SK-N-MC (cell line): ENCODE data around the gene PPP1R12A.
A peak's percentile ranks its signal among the peaks of the same experiment; 100 is the strongest.
"Not testable (repeated sequence)": the region's sequence is repeated elsewhere in the genome, so short reads cannot be mapped to it uniquely, and the experiment has no call there.

Experiments
- DNase-seq: peaks from one replicate; pipeline ENCODE4 v3.0.0-alpha.2; 2011; ENCODE audit warnings: low read depth, low spot score
- H3K27ac ChIP-seq: fragments of 200-600 bp; sonication (generic); 2 replicates; pipeline ENCODE4 v1.5.1; 2016; ENCODE audit warnings: mixed run types
- H3K36me3 ChIP-seq: fragments of 200-600 bp; sonication (generic); 2 replicates; pipeline ENCODE4 v1.6.1; 2017; ENCODE audit warnings: antibody characterized with exemption, low read length, mixed read lengths; ENCODE audit not compliant: insufficient read depth
- H3K4me3 ChIP-seq: fragments of 200-600 bp; sonication (generic); 2 replicates; pipeline ENCODE4 v1.5.1; 2016
- H3K9ac ChIP-seq: fragments of 200-600 bp; sonication (generic); 2 replicates; pipeline ENCODE4 v1.8.0; 2017; ENCODE audit warnings: mixed run types, mixed read lengths; ENCODE audit not compliant: insufficient read length
- H3K9me3 ChIP-seq: fragments of 200-600 bp; sonication (generic); 2 replicates; pipeline ENCODE4 v1.6.1; 2017; ENCODE audit warnings: low read depth, mild to moderate bottlenecking, antibody characterized with exemption, low read length, moderate library complexity, mixed read lengths
- EZH2 ChIP-seq: fragments of 200-600 bp; sonication (generic); IDR thresholded peaks from one replicate; pipeline ENCODE4 v1.6.1; 2017; ENCODE audit warnings: antibody characterized with exemption
- FOXP2 ChIP-seq: optimal IDR thresholded peaks from 2 replicates; pipeline ENCODE3; 2011; ENCODE audit warnings: mild to moderate bottlenecking, moderate library complexity; ENCODE audit not compliant: insufficient read depth; ENCODE audit errors: extremely low read length, control extremely low read depth
- POLR2AphosphoS5 ChIP-seq: IDR thresholded peaks from 2 replicates; pipeline ENCODE4 v1.6.1; 2012; ENCODE audit warnings: mild to moderate bottlenecking, low read depth, low read length, borderline replicate concordance

The PPP1R12A gene

GRCh38 chr12:79887890-79888289 is 47.0 kb downstream of the PPP1R12A start:
- H3K9ac ChIP-seq, result peak overlapping the region; percentile 35
- no peaks in the 10 kb centered on the region for H3K9me3 ChIP-seq
- TF ChIP-seq FOXP2 (no peak), POLR2AphosphoS5 (no peak), EZH2 (no peak)
- no peak overlapping the region for H3K4me3 ChIP-seq
- H3K36me3 ChIP-seq, result peaks cover 5% of the 10 kb centered on the region; the same call in 1 of the 2 replicates
- H3K27ac ChIP-seq, result peak overlapping the region; percentile 75
- no peak for DNase-seq

- TF ChIP-seq FOXP2 (no peak), EZH2 (no peak), POLR2AphosphoS5 (no peak)
- Histone ChIP-seq H3K27ac (peak overlapping the region; percentile 75), H3K9ac (peak overlapping the region; percentile 35), H3K9me3 (no peaks in the 10 kb centered on the region), H3K4me3 (peak overlapping the region; percentile 36), H3K36me3 (peaks cover 3% of the 10 kb centered on the region; the same call in 1 of the 2 replicates)
- peak; percentile 70 for DNase-seq
Observed at GRCh38 chr12:79886917-79887519, 47.9 kb downstream of the PPP1R12A start.

GRCh38 chr12:79885911-79886490 is 48.9 kb downstream of the PPP1R12A start:
- peak overlapping the region; percentile 75 for H3K27ac ChIP-seq
- no peak for DNase-seq
- no peaks in the 10 kb centered on the region; the same call in 1 of the 2 replicates for H3K36me3 ChIP-seq
- no peaks in the 10 kb centered on the region for H3K9me3 ChIP-seq
- peak overlapping the region; percentile 32 for H3K9ac ChIP-seq
- peak overlapping the region; percentile 8; the same call in 1 of the 2 replicates for H3K4me3 ChIP-seq
- TF ChIP-seq EZH2 (no peak), FOXP2 (no peak), POLR2AphosphoS5 (no peak)

- H3K36me3 ChIP-seq, result peaks cover under 1% of the 10 kb centered on the region
- peak overlapping the region; percentile 70 for H3K27ac ChIP-seq
Observed at GRCh38 chr12:79884401-79885006, 50.4 kb downstream of the PPP1R12A start.

GRCh38 chr12:79883216-79883615 is 51.7 kb downstream of the PPP1R12A start:
- H3K27ac ChIP-seq, result no peak overlapping the region
- no peak for DNase-seq
- H3K9ac ChIP-seq, result no peak overlapping the region
- H3K4me3 ChIP-seq, result no peak overlapping the region
- peaks cover 5% of the 10 kb centered on the region for H3K36me3 ChIP-seq
- no peaks in the 10 kb centered on the region for H3K9me3 ChIP-seq
- TF ChIP-seq FOXP2 (no peak), POLR2AphosphoS5 (no peak), EZH2 (no peak)

More at GRCh38 chr12:79884401-79885006, 50.4 kb downstream of the PPP1R12A start:
- no peaks in the 10 kb centered on the region for H3K9me3 ChIP-seq
- DNase-seq, result no peak
- peak overlapping the region; percentile 38 for H3K9ac ChIP-seq
- TF ChIP-seq FOXP2, result no peak
- no peak for TF ChIP-seq POLR2AphosphoS5
- no peak for TF ChIP-seq EZH2
- H3K4me3 ChIP-seq, result no peak overlapping the region

- Histone ChIP-seq H3K36me3 (peaks cover 6% of the 10 kb centered on the region), H3K4me3 (no peak overlapping the region), H3K27ac (no peak overlapping the region), H3K9ac (no peak overlapping the region), H3K9me3 (no peaks in the 10 kb centered on the region)
- no peak for TF ChIP-seq FOXP2
- TF ChIP-seq EZH2, result no peak
- TF ChIP-seq POLR2AphosphoS5, result no peak
- DNase-seq, result no peak
Observed at GRCh38 chr12:79881351-79881750, 53.5 kb downstream of the PPP1R12A start.

GRCh38 chr12:79878506-79878905 is 56.4 kb downstream of the PPP1R12A start:
- not testable (repeated sequence) for H3K36me3 ChIP-seq, H3K9ac ChIP-seq, H3K9me3 ChIP-seq, H3K27ac ChIP-seq, H3K4me3 ChIP-seq, DNase-seq

- Histone ChIP-seq H3K9me3 (no peaks in the 10 kb centered on the region), H3K27ac (no peak overlapping the region), H3K9ac (no peak overlapping the region), H3K36me3 (peaks cover 6% of the 10 kb centered on the region; the same call in 1 of the 2 replicates), H3K4me3 (no peak overlapping the region)
- TF ChIP-seq FOXP2, result no peak
- no peak for TF ChIP-seq POLR2AphosphoS5
- no peak for TF ChIP-seq EZH2
- no peak for DNase-seq
Observed at GRCh38 chr12:79877246-79877645, 57.7 kb downstream of the PPP1R12A start.
